ENCODE data around the gene ERCC5. TPM values are rescaled to one million over a fixed set of nuclear protein-coding genes. Genes with fewer than 3 reads are reported as not detected.

The ERCC5 gene
- total and polyA plus RNA-seq, 2 donors (not counting 3 experiments of a cell fraction or from before 2014, with no cell fraction given) = 12.5 to 40.1 TPM

- CTCF ChIA-PET = no interaction called here
- POLR2A ChIA-PET = no interaction called here
These were observed 64.1 kb downstream of the ERCC5 start for GRCh38 chr13:102909971-102910370.

GRCh38 chr13:102911336-102911735, 65.5 kb downstream of the ERCC5 start:
- H3K4me1 ChIP-seq (ENCODE audit: control insufficient read depth, extremely low read depth, insufficient read depth, low read length) = no peaks in the 10 kb centered on the region
- no TSS peak for BruUV-seq (replicated peaks)
- ChIA-PET CTCF (interaction anchor here (0.9 to 2.1 kb wide), 2 partner anchors 41 to 1862 kb away, joined by 3 to 9 read pairs; no protein-coding TSS in a partner anchor), POLR2A (no interaction called here)
- no peaks in the 10 kb centered on the region for H3K9me3 ChIP-seq (replicated peaks; ENCODE audit: control insufficient read depth, insufficient read depth, low read length)
- dilution Hi-C loops (cut with MboI; ENCODE audit: extremely low pct_ligation_motif_present, low sequenced_read_pairs) (no loop called here), intact Hi-C loops (cut with micrococcal nuclease) (loop anchor here (10.0 kb wide), 1 partner anchor 1663 kb away; no protein-coding TSS in a partner anchor)
- DNase-seq (ENCODE audit: low read depth, low spot score) (no peak), FAIRE-seq (no peak)
- no peak for TF ChIP-seq JUN (IDR thresholded peaks at IDR 0.05; ENCODE audit: borderline replicate concordance, insufficient read depth, insufficient read length, low read depth)
- no peak for TF ChIP-seq GATA2 (IDR thresholded peaks at IDR 0.05; ENCODE audit: insufficient read depth, insufficient read length, low read depth, low read length)
- no peak for TF ChIP-seq FOS (IDR thresholded peaks at IDR 0.05; ENCODE audit: borderline replicate concordance, insufficient read depth, low read length)
- no peak for TF ChIP-seq MAX (IDR thresholded peaks at IDR 0.05; ENCODE audit: insufficient read depth, insufficient read length)
- no peak for TF ChIP-seq POLR2AphosphoS5 (IDR thresholded peaks at IDR 0.05; ENCODE audit: insufficient read depth, low read depth, low read length)
- TF ChIP-seq EZH2 (IDR thresholded peaks at IDR 0.05; ENCODE audit: borderline replicate concordance, low read depth, low read length, severe bottlenecking) = no peak
- TF ChIP-seq POLR2A (IDR thresholded peaks at IDR 0.05; ENCODE audit: low read depth, low read length) = no peak
- no peak for TF ChIP-seq MYC (IDR thresholded peaks at IDR 0.05; ENCODE audit: low read depth, low read length)
- TF ChIP-seq CTCF (IDR thresholded peaks at IDR 0.05; ENCODE audit: extremely low read depth in 1 of 2, insufficient read depth in 1 of 2, low read depth in 1 of 2, low read length in 2 of 2) = no peak
- no peak overlapping the region for H3K27ac ChIP-seq (ENCODE audit: insufficient read depth, low read depth, low read length)
- H2AFZ ChIP-seq (ENCODE audit: low read depth, low read length) = no peak overlapping the region
- no peak overlapping the region for H3K4me3 ChIP-seq (replicated peaks in 1 of 3; ENCODE audit: insufficient read depth in 1 of 3, low read depth in 1 of 3, low read length in 3 of 3)
- H3K4me2 ChIP-seq (ENCODE audit: insufficient read depth, low read length) = no peak overlapping the region
- no peaks in the 10 kb centered on the region for H3K79me2 ChIP-seq (ENCODE audit: control insufficient read depth, insufficient read depth, low read length)
- no peaks in the 10 kb centered on the region for H3K36me3 ChIP-seq (ENCODE audit: control insufficient read depth in 2 of 2, extremely low read depth in 1 of 2, insufficient read depth in 2 of 2, low read length in 2 of 2)
- no peaks in the 10 kb centered on the region for H4K20me1 ChIP-seq (replicated peaks; ENCODE audit: control insufficient read depth, extremely low read depth, insufficient read depth, low read length)
- H3K9me1 ChIP-seq (replicated peaks; ENCODE audit: control insufficient read depth, extremely low read depth, insufficient read depth, low read length) = no peaks in the 10 kb centered on the region
- peaks cover 8% of the 10 kb centered on the region in 2 experiments for H3K27me3 ChIP-seq (ENCODE audit: control insufficient read depth in 2 of 2, insufficient read depth in 2 of 2, low read length in 2 of 2)
- no peak overlapping the region for H3K9ac ChIP-seq (replicated peaks; ENCODE audit: extremely low read depth, insufficient read depth, low read length)

More at GRCh38 chr13:102909971-102910370, 64.1 kb downstream of the ERCC5 start:
- Histone ChIP-seq H3K9ac (replicated peaks; ENCODE audit: extremely low read depth, insufficient read depth, low read length) (no peak overlapping the region), H3K9me1 (replicated peaks; ENCODE audit: control insufficient read depth, extremely low read depth, insufficient read depth, low read length) (no peaks in the 10 kb centered on the region), H3K27me3 (ENCODE audit: control insufficient read depth in 2 of 2, insufficient read depth in 2 of 2, low read length in 2 of 2) (peaks cover 7 to 8% of the 10 kb centered on the region in 2 experiments), H3K4me2 (ENCODE audit: insufficient read depth, low read length) (no peak overlapping the region), H3K9me3 (replicated peaks; ENCODE audit: control insufficient read depth, insufficient read depth, low read length) (no peaks in the 10 kb centered on the region), H2AFZ (ENCODE audit: low read depth, low read length) (no peak overlapping the region), H3K4me3 (replicated peaks in 1 of 3; ENCODE audit: insufficient read depth in 1 of 3, low read depth in 1 of 3, low read length in 3 of 3) (no peak overlapping the region), H3K79me2 (ENCODE audit: control insufficient read depth, insufficient read depth, low read length) (no peaks in the 10 kb centered on the region), H3K27ac (ENCODE audit: insufficient read depth, low read depth, low read length) (no peak overlapping the region), H3K36me3 (ENCODE audit: control insufficient read depth in 2 of 2, extremely low read depth in 1 of 2, insufficient read depth in 2 of 2, low read length in 2 of 2) (no peaks in the 10 kb centered on the region), H3K4me1 (ENCODE audit: control insufficient read depth, extremely low read depth, insufficient read depth, low read length) (no peaks in the 10 kb centered on the region), H4K20me1 (replicated peaks; ENCODE audit: control insufficient read depth, extremely low read depth, insufficient read depth, low read length) (no peaks in the 10 kb centered on the region)
- intact Hi-C loops (cut with micrococcal nuclease) (loop anchor here (10.0 kb wide), 1 partner anchor 1665 kb away; no protein-coding TSS in a partner anchor), dilution Hi-C loops (cut with MboI; ENCODE audit: extremely low pct_ligation_motif_present, low sequenced_read_pairs) (no loop called here)
- BruUV-seq (replicated peaks) = no TSS peak
- no peak for DNase-seq (ENCODE audit: low read depth, low spot score)
- FAIRE-seq = no peak
- TF ChIP-seq MYC (IDR thresholded peaks at IDR 0.05; ENCODE audit: low read depth, low read length) (no peak), MAX (IDR thresholded peaks at IDR 0.05; ENCODE audit: insufficient read depth, insufficient read length) (no peak)
